CD1c-positive myeloid dendritic cell (primary cell): ENCODE data around the gene C1QL3.

Experiments used
- DNase-seq: peaks from one replicate; pipeline ENCODE4 v3.0.0-alpha.2; 2016; ENCODE audit errors: extremely low spot score

Gene C1QL3

GRCh38 chr10:16521311-16522016, at the start of gene C1QL3:
Gene C1QL3, minus strand, starts transcription at chr10:16521879. Its CDS starts 814 bp downstream, at chr10:16521065.
- DNase-seq, result no peak

GRCh38 chr10:16570731-16571130, 49.1 kb upstream of the C1QL3 start:
- no peak for DNase-seq

GRCh38 chr10:16566202-16566805, 44.6 kb upstream of the C1QL3 start:
- DNase-seq, result no peak

GRCh38 chr10:16565604-16566003, 43.9 kb upstream of the C1QL3 start:
- DNase-seq, result no peak

GRCh38 chr10:16562891-16563290, 41.2 kb upstream of the C1QL3 start:
- DNase-seq, result no peak

GRCh38 chr10:16559236-16559773, 37.6 kb upstream of the C1QL3 start:
- DNase-seq, result no peak

- DNase-seq, result no peak
Observed at GRCh38 chr10:16547973-16548372, 26.3 kb upstream of the C1QL3 start.

GRCh38 chr10:16545116-16545736, 23.5 kb upstream of the C1QL3 start:
- peak; percentile 6 for DNase-seq

- DNase-seq, result no peak
Observed at GRCh38 chr10:16544591-16544990, 22.9 kb upstream of the C1QL3 start.

GRCh38 chr10:16544099-16544498, 22.4 kb upstream of the C1QL3 start:
- DNase-seq, result no peak

GRCh38 chr10:16536155-16536554, 14.5 kb upstream of the C1QL3 start:
- DNase-seq, result no peak

GRCh38 chr10:16529853-16530252, 8.2 kb upstream of the C1QL3 start:
- DNase-seq, result no peak

GRCh38 chr10:16527452-16527851, 5.8 kb upstream of the C1QL3 start:
- DNase-seq, result no peak

- DNase-seq, result no peak
Observed at GRCh38 chr10:16520900-16521299, 779 bp downstream of the C1QL3 start.

- DNase-seq, result no peak
Observed at GRCh38 chr10:16519908-16520861, 1.5 kb downstream of the C1QL3 start.

GRCh38 chr10:16519250-16519907, 2.3 kb downstream of the C1QL3 start:
- no peak for DNase-seq

- no peak for DNase-seq
Observed at GRCh38 chr10:16518822-16519221, 2.9 kb downstream of the C1QL3 start.

GRCh38 chr10:16510843-16511242, 10.8 kb downstream of the C1QL3 start:
- no peak for DNase-seq

- DNase-seq, result no peak
Observed at GRCh38 chr10:16509996-16510395, 11.7 kb downstream of the C1QL3 start.

GRCh38 chr10:16505161-16505560, 16.5 kb downstream of the C1QL3 start:
- no peak for DNase-seq

- no peak for DNase-seq
Observed at GRCh38 chr10:16497911-16498310, 23.8 kb downstream of the C1QL3 start.
